NCI-H748 (cell line): ENCODE data around the gene TSHZ1.

ENCODE experiments used
- DNase-seq: peaks from one replicate; lab custom pipeline; 2025; ENCODE audit not compliant: unreplicated experiment; lab: John Stamatoyannopoulos, UW

Gene TSHZ1

GRCh38 chr18:75338631-75339030 is 128.0 kb downstream of the TSHZ1 start:
- no peak for DNase-seq
